Activated T-cell treated with anti-CD3 and anti-CD28 coated beads, Interleukin-2, amount 50 U/mL, for 4 hours (primary cell): ENCODE results near the gene PAX9. TPM values are rescaled to one million over a fixed set of nuclear protein-coding genes. Genes with fewer than 3 reads are reported as not detected.

Experiments
- ATAC-seq, 2 donors: fragments of 200-7000 bp; cut with Tn5 transposase; one replicate each; pipeline ENCODE4 v1.10.0; 2021
- DNase-seq: peaks from one replicate; pipeline ENCODE4 v3.0.0-alpha.2; 2020
- H3K27me3 Mint-ChIP-seq: one replicate; pipeline ENCODE4 v1.8.0; 2021; ENCODE audit warnings: low read depth, mixed read lengths
- H3K36me3 Mint-ChIP-seq: one replicate; pipeline ENCODE4 v1.8.0; 2022; ENCODE audit warnings: mixed read lengths; ENCODE audit not compliant: insufficient read depth
- H3K4me1 Mint-ChIP-seq: one replicate; pipeline ENCODE4 v1.8.0; 2021; ENCODE audit warnings: low read depth, mixed read lengths
- H3K4me3 Mint-ChIP-seq: one replicate; pipeline ENCODE4 v1.8.0; 2021; ENCODE audit warnings: mild to moderate bottlenecking, moderate library complexity, mixed read lengths
- H3K9me3 Mint-ChIP-seq: one replicate; pipeline ENCODE4 v1.8.0; 2021; ENCODE audit warnings: mixed read lengths
- total RNA-seq, 3 donors: library from RNA; stranded (reverse); gene quantifications; one replicate each; pipeline ENCODE4 v1.2.1, GENCODE V29; 2021

Gene PAX9
- total RNA-seq, 3 donors from 2014 or later, result 0.08 TPM; not detected in 2

- Mint-ChIP-seq H3K4me3 (no peak overlapping the region), H3K27me3 (no peaks in the 10 kb centered on the region), H3K36me3 (no peaks in the 10 kb centered on the region), H3K4me1 (no peaks in the 10 kb centered on the region), H3K9me3 (no peaks in the 10 kb centered on the region)
- ATAC-seq (no peak), DNase-seq (no peak)
Measured at GRCh38 chr14:36718216-36718615, 56.6 kb downstream of the PAX9 start.

GRCh38 chr14:36719823-36720222, 58.2 kb downstream of the PAX9 start:
- no peak for ATAC-seq
- no peak for DNase-seq
- Mint-ChIP-seq H3K36me3 (no peaks in the 10 kb centered on the region), H3K9me3 (no peaks in the 10 kb centered on the region), H3K4me3 (no peak overlapping the region), H3K27me3 (no peaks in the 10 kb centered on the region), H3K4me1 (no peaks in the 10 kb centered on the region)

- H3K36me3 Mint-ChIP-seq, result no peaks in the 10 kb centered on the region
- H3K4me1 Mint-ChIP-seq, result no peaks in the 10 kb centered on the region
- H3K27me3 Mint-ChIP-seq, result no peaks in the 10 kb centered on the region
- no peak overlapping the region for H3K4me3 Mint-ChIP-seq
- DNase-seq (no peak), ATAC-seq (no peak)
- no peaks in the 10 kb centered on the region for H3K9me3 Mint-ChIP-seq
Measured at GRCh38 chr14:36720657-36721056, 59.0 kb downstream of the PAX9 start.

GRCh38 chr14:36721877-36722276, 60.2 kb downstream of the PAX9 start:
- DNase-seq, result no peak
- Mint-ChIP-seq H3K27me3 (no peaks in the 10 kb centered on the region), H3K4me3 (no peak overlapping the region), H3K36me3 (no peaks in the 10 kb centered on the region), H3K9me3 (no peaks in the 10 kb centered on the region), H3K4me1 (no peaks in the 10 kb centered on the region)
- no peak for ATAC-seq

GRCh38 chr14:36723530-36723929, 61.9 kb downstream of the PAX9 start:
- Mint-ChIP-seq H3K36me3 (no peaks in the 10 kb centered on the region), H3K4me1 (no peaks in the 10 kb centered on the region)
- DNase-seq, result no peak

GRCh38 chr14:36724162-36724561, 62.5 kb downstream of the PAX9 start:
- no peaks in the 10 kb centered on the region for H3K4me1 Mint-ChIP-seq
- no peaks in the 10 kb centered on the region for H3K36me3 Mint-ChIP-seq
- ATAC-seq, result no peak
- no peak for DNase-seq
- no peaks in the 10 kb centered on the region for H3K9me3 Mint-ChIP-seq
- no peaks in the 10 kb centered on the region for H3K27me3 Mint-ChIP-seq
- H3K4me3 Mint-ChIP-seq, result no peak overlapping the region

More at GRCh38 chr14:36723530-36723929, 61.9 kb downstream of the PAX9 start:
- Mint-ChIP-seq H3K27me3 (no peaks in the 10 kb centered on the region), H3K9me3 (no peaks in the 10 kb centered on the region), H3K4me3 (no peak overlapping the region)
- no peak for ATAC-seq

- no peak for DNase-seq
- no peaks in the 10 kb centered on the region for H3K36me3 Mint-ChIP-seq
- H3K27me3 Mint-ChIP-seq, result no peaks in the 10 kb centered on the region
- no peaks in the 10 kb centered on the region for H3K9me3 Mint-ChIP-seq
- no peak for ATAC-seq
- no peaks in the 10 kb centered on the region for H3K4me1 Mint-ChIP-seq
- no peak overlapping the region for H3K4me3 Mint-ChIP-seq
Measured at GRCh38 chr14:36726128-36726527, 64.5 kb downstream of the PAX9 start.

Other genes starting within 250 kb of the PAX9 start
- gene NKX2-1, start 141.6 kb upstream of the PAX9 start, total RNA-seq, result under 1 TPM in 1 of 3 donors, not detected in 2; 0.13 TPM
- not detected for gene NKX2-8, start 79.2 kb upstream of the PAX9 start, total RNA-seq